ENCODE data around the gene DNAJC28. TPM values are rescaled to one million over a fixed set of nuclear protein-coding genes. Genes with fewer than 3 reads are reported as not detected.

The DNAJC28 gene
- total and polyA plus RNA-seq, 9 of the 15 experiments (the other 6 are each of a cell fraction or from before 2014, with no cell fraction given), result 0.68 to 2.5 (median 1.1) TPM

- TF ChIP-seq NFIC (IDR thresholded peaks at IDR 0.05) (peak; percentile 97), ELF1 (tag; IDR thresholded peaks at IDR 0.05) (peak; percentile 61; the same call in 1 of the 2 replicates), USF1 (CRISPR knock-in tag; IDR thresholded peaks at IDR 0.05) (peak; percentile 45; the same call in 1 of the 2 replicates), ZFP1 (CRISPR knock-in tag; IDR thresholded peaks at IDR 0.05) (no peak), SAFB2 (IDR thresholded peaks at IDR 0.05; ENCODE audit: borderline replicate concordance, low read depth, low read length, severe bottlenecking) (no peak), FOXP1 (CRISPR knock-in tag; IDR thresholded peaks at IDR 0.05) (0 out of 2 replicates have a peak, but pooled peaks have one; percentile 29), MCM2 (IDR thresholded peaks at IDR 0.05; ENCODE audit: low read depth) (no peak), ASH1L (IDR thresholded peaks at IDR 0.05; ENCODE audit: borderline replicate concordance, low read depth, partially characterized antibody) (peak; percentile 80), HSF4 (CRISPR knock-in tag; IDR thresholded peaks at IDR 0.05; ENCODE audit: borderline replicate concordance) (no peak), ADNP (tag; IDR thresholded peaks at IDR 0.05) (no peak), ARNT (IDR thresholded peaks at IDR 0.05) (peak; percentile 41 to 63; a peak in 2 of 4 replicates), PML (IDR thresholded peaks at IDR 0.05; ENCODE audit: low read length) (no peak; the same call in 1 of the 2 replicates), HNRNPH1 (optimal IDR thresholded peaks at IDR 0.05; ENCODE audit: low read depth, low read length) (no peak), HDAC2 (IDR thresholded peaks at IDR 0.05) (peak; percentile 85), AFF4 (CRISPR knock-in tag; IDR thresholded peaks at IDR 0.05) (0 out of 2 replicates have a peak, but pooled peaks have one; percentile 28), KLF6 (CRISPR knock-in tag; IDR thresholded peaks at IDR 0.05; ENCODE audit: borderline replicate concordance) (no peak), SP1 (CRISPR knock-in tag; IDR thresholded peaks at IDR 0.05) (peak; percentile 93), ZSCAN32 (CRISPR knock-in tag; IDR thresholded peaks at IDR 0.05) (0 out of 2 replicates have a peak, but pooled peaks have one; percentile 26), BRD4 (IDR thresholded peaks at IDR 0.05) (no peak), ZNF232 (CRISPR knock-in tag; IDR thresholded peaks at IDR 0.05) (no peak), HMGN3 (IDR thresholded peaks at IDR 0.05; ENCODE audit: borderline replicate concordance, extremely low read depth, insufficient read length, low read depth, low read length) (peak; percentile 43), MYBL2 (IDR thresholded peaks at IDR 0.05; ENCODE audit: low read depth) (no peak), MYBL2 (CRISPR knock-in tag; IDR thresholded peaks at IDR 0.05; ENCODE audit: borderline replicate concordance) (no peak), NR3C1 (CRISPR knock-in tag; IDR thresholded peaks at IDR 0.05) (no peak), HDGF (IDR thresholded peaks at IDR 0.05) (no peak), ZNF263 (CRISPR knock-in tag; IDR thresholded peaks at IDR 0.05; ENCODE audit: borderline replicate concordance) (no peak; the same call in 1 of the 2 replicates)
These were observed at the start of gene DNAJC28 (continued) for GRCh38 chr21:33491373-33492102.

Data from K562 (cell line).